ENCODE results near the gene PAPSS2.

The PAPSS2 gene

GRCh38 chr10:87786421-87786820 is 126.7 kb downstream of the PAPSS2 start:
- no peak overlapping the region for H2BK120ac ChIP-seq (ENCODE audit: insufficient read depth, low read length, poor library complexity)
- no peak overlapping the region for H2BK12ac ChIP-seq (ENCODE audit: low read length)
- H3K4me3 ChIP-seq (ENCODE audit: low read depth, low read length): no peak overlapping the region
- H3K23ac ChIP-seq (ENCODE audit: low read length): no peak overlapping the region
- H3K27ac ChIP-seq (ENCODE audit: low read depth, low read length): no peak overlapping the region
- no CpG with 5 or more reads among the region's 7 CpGs for WGBS (ENCODE audit: extremely low coverage, insufficient coverage, insufficient read length)
- no peaks in the 10 kb centered on the region for H3K79me1 ChIP-seq (ENCODE audit: low read length)
- H3K79me2 ChIP-seq (ENCODE audit: control insufficient read depth, insufficient read depth, low read length, poor library complexity): no peaks in the 10 kb centered on the region
- H4K8ac ChIP-seq (ENCODE audit: low read depth, low read length): no peak overlapping the region
- H3K27me3 ChIP-seq (ENCODE audit: insufficient read depth, low read length): no peaks in the 10 kb centered on the region
- no peak overlapping the region for H3K14ac ChIP-seq (ENCODE audit: low read length)
- no peak overlapping the region for H3K4me2 ChIP-seq (ENCODE audit: low read length)
- no peak overlapping the region for H2AK5ac ChIP-seq (ENCODE audit: low read length)
- H3K9me3 ChIP-seq (ENCODE audit: insufficient read depth, low read depth, low read length): no peaks in the 10 kb centered on the region
- DNase-seq: no peak
- no peak overlapping the region for H2BK5ac ChIP-seq (ENCODE audit: low read depth, low read length, poor library complexity)
- no peak overlapping the region for H4K12ac ChIP-seq (ENCODE audit: low read depth, low read length)
- H2AFZ ChIP-seq (ENCODE audit: insufficient read depth, low read length, poor library complexity): no peak overlapping the region
- no peak overlapping the region for H3K18ac ChIP-seq (ENCODE audit: low read length)
- no peaks in the 10 kb centered on the region for H3K4me1 ChIP-seq (ENCODE audit: control insufficient read depth in 1 of 2, insufficient read depth in 2 of 2, low read length in 2 of 2)
- no peak overlapping the region for H4K91ac ChIP-seq (ENCODE audit: low read depth, low read length)
- peaks cover 12 to 14% of the 10 kb centered on the region in 2 experiments for H3K36me3 ChIP-seq (ENCODE audit: control insufficient read depth in 1 of 2, insufficient read depth in 2 of 2, low read length in 2 of 2)
- no peak overlapping the region for H3K4ac ChIP-seq (ENCODE audit: low read depth, low read length)
- no peak overlapping the region for H3K9ac ChIP-seq (ENCODE audit: low read length)

GRCh38 chr10:87790185-87790584 is 130.5 kb downstream of the PAPSS2 start:
- peaks cover 5 to 10% of the 10 kb centered on the region in 2 experiments for H3K36me3 ChIP-seq (ENCODE audit: control insufficient read depth in 1 of 2, insufficient read depth in 2 of 2, low read length in 2 of 2)
- no peak for DNase-seq
- no peak overlapping the region for H4K8ac ChIP-seq (ENCODE audit: low read depth, low read length)
- no peak overlapping the region for H2BK120ac ChIP-seq (ENCODE audit: insufficient read depth, low read length, poor library complexity)
- H3K4me2 ChIP-seq (ENCODE audit: low read length): no peak overlapping the region
- no peak overlapping the region for H2BK5ac ChIP-seq (ENCODE audit: low read depth, low read length, poor library complexity)
- H4K12ac ChIP-seq (ENCODE audit: low read depth, low read length): no peak overlapping the region
- no peak overlapping the region for H3K4me3 ChIP-seq (ENCODE audit: low read depth, low read length)
- H2BK12ac ChIP-seq (ENCODE audit: low read length): no peak overlapping the region
- no peaks in the 10 kb centered on the region for H3K27me3 ChIP-seq (ENCODE audit: insufficient read depth, low read length)
- no peaks in the 10 kb centered on the region for H3K79me2 ChIP-seq (ENCODE audit: control insufficient read depth, insufficient read depth, low read length, poor library complexity)
- H3K14ac ChIP-seq (ENCODE audit: low read length): no peak overlapping the region
- no peak overlapping the region for H3K9ac ChIP-seq (ENCODE audit: low read length)
- no peaks in the 10 kb centered on the region for H3K4me1 ChIP-seq (ENCODE audit: control insufficient read depth in 1 of 2, insufficient read depth in 2 of 2, low read length in 2 of 2)
- no peak overlapping the region for H2AFZ ChIP-seq (ENCODE audit: insufficient read depth, low read length, poor library complexity)
- no peaks in the 10 kb centered on the region for H3K79me1 ChIP-seq (ENCODE audit: low read length)
- H2AK5ac ChIP-seq (ENCODE audit: low read length): no peak overlapping the region
- no peaks in the 10 kb centered on the region for H3K9me3 ChIP-seq (ENCODE audit: insufficient read depth, low read depth, low read length)
- no peak overlapping the region for H3K18ac ChIP-seq (ENCODE audit: low read length)
- H4K91ac ChIP-seq (ENCODE audit: low read depth, low read length): no peak overlapping the region
- no CpG with 5 or more reads among the region's 3 CpGs for WGBS (ENCODE audit: extremely low coverage, insufficient coverage, insufficient read length)
- H3K27ac ChIP-seq (ENCODE audit: low read depth, low read length): no peak overlapping the region
- no peak overlapping the region for H3K4ac ChIP-seq (ENCODE audit: low read depth, low read length)
- no peak overlapping the region for H3K23ac ChIP-seq (ENCODE audit: low read length)

- DNase-seq: no peak
- Histone ChIP-seq H4K8ac (ENCODE audit: low read depth, low read length) (no peak overlapping the region), H3K36me3 (ENCODE audit: control insufficient read depth in 1 of 2, insufficient read depth in 2 of 2, low read length in 2 of 2) (peaks cover 6 to 10% of the 10 kb centered on the region in 2 experiments), H3K4ac (ENCODE audit: low read depth, low read length) (peak overlapping the region; percentile 36), H3K4me1 (ENCODE audit: control insufficient read depth in 1 of 2, insufficient read depth in 2 of 2, low read length in 2 of 2) (no peaks in the 10 kb centered on the region), H3K79me1 (ENCODE audit: low read length) (no peaks in the 10 kb centered on the region), H4K12ac (ENCODE audit: low read depth, low read length) (no peak overlapping the region), H3K14ac (ENCODE audit: low read length) (no peak overlapping the region), H4K91ac (ENCODE audit: low read depth, low read length) (no peak overlapping the region), H3K27ac (ENCODE audit: low read depth, low read length) (no peak overlapping the region), H2BK12ac (ENCODE audit: low read length) (no peak overlapping the region), H2BK5ac (ENCODE audit: low read depth, low read length, poor library complexity) (no peak overlapping the region), H3K27me3 (ENCODE audit: insufficient read depth, low read length) (no peaks in the 10 kb centered on the region), H3K18ac (ENCODE audit: low read length) (no peak overlapping the region), H3K23ac (ENCODE audit: low read length) (no peak overlapping the region), H2BK120ac (ENCODE audit: insufficient read depth, low read length, poor library complexity) (no peak overlapping the region), H3K79me2 (ENCODE audit: control insufficient read depth, insufficient read depth, low read length, poor library complexity) (no peaks in the 10 kb centered on the region), H2AK5ac (ENCODE audit: low read length) (no peak overlapping the region), H3K9ac (ENCODE audit: low read length) (no peak overlapping the region), H3K4me3 (ENCODE audit: low read depth, low read length) (no peak overlapping the region), H3K9me3 (ENCODE audit: insufficient read depth, low read depth, low read length) (no peaks in the 10 kb centered on the region), H3K4me2 (ENCODE audit: low read length) (no peak overlapping the region), H2AFZ (ENCODE audit: insufficient read depth, low read length, poor library complexity) (no peak overlapping the region)
- no CpG with 5 or more reads among the region's 3 CpGs for WGBS (ENCODE audit: extremely low coverage, insufficient coverage, insufficient read length)
Measured at GRCh38 chr10:87794285-87794684, 134.6 kb downstream of the PAPSS2 start.

Measured in trophoblast cell (in vitro differentiated cells and primary cell).